ENCODE results near the gene GRB2. TPM values are rescaled to one million over a fixed set of nuclear protein-coding genes. Genes with fewer than 3 reads are reported as not detected.
"Not testable (repeated sequence)": the region's sequence is repeated elsewhere in the genome, so short reads cannot be mapped to it uniquely, and the experiment has no call there.

GRB2 gene
- total RNA-seq, 1 donor from 2014 or later, result 84.8 TPM

DNA sequence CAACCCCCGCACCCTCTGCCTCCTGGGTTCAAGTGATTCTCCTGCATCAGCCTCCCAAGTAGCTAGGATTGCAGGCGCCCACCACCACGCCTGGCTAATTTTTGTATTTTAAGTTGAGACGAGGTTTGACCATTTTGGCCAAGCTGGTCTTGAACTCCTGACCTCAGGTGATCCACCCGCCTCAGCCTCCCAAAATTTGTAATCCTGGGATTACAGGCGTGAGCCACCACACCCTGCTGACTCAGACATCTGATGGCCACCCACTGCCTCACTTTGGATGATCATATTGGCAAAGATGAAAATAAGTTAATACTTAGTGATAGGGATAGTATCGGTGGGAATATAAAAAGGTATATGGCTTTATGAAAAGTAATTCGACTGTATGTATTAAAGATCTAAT lies 55.9 kb downstream of the GRB2 start:
- H3K27me3 Mint-ChIP-seq, result no peaks in the 10 kb centered on the region
- TF ChIP-seq, protein P1, sequence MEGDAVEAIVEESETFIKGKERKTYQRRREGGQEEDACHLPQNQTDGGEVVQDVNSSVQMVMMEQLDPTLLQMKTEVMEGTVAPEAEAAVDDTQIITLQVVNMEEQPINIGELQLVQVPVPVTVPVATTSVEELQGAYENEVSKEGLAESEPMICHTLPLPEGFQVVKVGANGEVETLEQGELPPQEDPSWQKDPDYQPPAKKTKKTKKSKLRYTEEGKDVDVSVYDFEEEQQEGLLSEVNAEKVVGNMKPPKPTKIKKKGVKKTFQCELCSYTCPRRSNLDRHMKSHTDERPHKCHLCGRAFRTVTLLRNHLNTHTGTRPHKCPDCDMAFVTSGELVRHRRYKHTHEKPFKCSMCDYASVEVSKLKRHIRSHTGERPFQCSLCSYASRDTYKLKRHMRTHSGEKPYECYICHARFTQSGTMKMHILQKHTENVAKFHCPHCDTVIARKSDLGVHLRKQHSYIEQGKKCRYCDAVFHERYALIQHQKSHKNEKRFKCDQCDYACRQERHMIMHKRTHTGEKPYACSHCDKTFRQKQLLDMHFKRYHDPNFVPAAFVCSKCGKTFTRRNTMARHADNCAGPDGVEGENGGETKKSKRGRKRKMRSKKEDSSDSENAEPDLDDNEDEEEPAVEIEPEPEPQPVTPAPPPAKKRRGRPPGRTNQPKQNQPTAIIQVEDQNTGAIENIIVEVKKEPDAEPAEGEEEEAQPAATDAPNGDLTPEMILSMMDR (IDR thresholded peaks at IDR 0.05; ENCODE audit: unreplicated experiment), result no peak
- H3K27ac Mint-ChIP-seq, result peak overlapping the region; percentile 98
- DNase-seq (ENCODE audit: low spot score, unreplicated experiment), result no peak
- H3K9me3 Mint-ChIP-seq (ENCODE audit: low read depth), result no peaks in the 10 kb centered on the region
- H3K4me3 Mint-ChIP-seq (ENCODE audit: low read depth), result no peak overlapping the region
- H3K36me3 Mint-ChIP-seq (ENCODE audit: insufficient read depth), result peaks cover 2% of the 10 kb centered on the region
- H3K4me1 Mint-ChIP-seq (ENCODE audit: low read depth), result peaks cover 59% of the 10 kb centered on the region

DNA sequence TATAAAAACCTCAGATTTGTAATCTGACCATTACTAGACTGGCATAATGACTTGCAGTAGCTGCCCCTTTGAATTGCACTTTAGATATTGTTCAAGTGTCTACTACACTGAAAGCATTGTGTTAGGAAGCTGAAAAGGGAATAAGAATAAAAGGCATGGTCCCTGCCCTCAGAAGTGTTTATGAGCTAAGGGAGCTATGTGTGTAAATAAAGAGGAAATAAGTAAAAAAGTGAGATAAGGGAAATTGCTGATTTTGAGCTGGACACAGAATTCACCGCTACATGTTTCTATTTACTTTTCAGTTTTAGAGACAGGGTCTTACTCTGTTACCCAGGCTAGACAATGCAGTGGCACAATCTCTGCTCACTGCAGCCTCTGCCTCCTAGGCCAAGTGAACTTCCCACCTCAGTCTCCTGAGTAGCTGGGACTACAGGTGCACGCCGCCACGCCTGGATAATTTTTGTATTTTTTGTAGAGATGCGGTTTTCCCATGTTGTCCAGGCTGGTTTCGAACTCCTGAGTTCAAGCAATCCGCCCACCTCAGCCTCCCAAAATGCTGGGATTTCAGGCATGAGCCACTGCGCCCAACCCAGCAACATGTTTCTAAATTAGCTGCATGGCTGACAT lies 57.0 kb downstream of the GRB2 start:
- TF ChIP-seq, protein P1 (IDR thresholded peaks at IDR 0.05; ENCODE audit: unreplicated experiment), result no peak
- Mint-ChIP-seq H3K9me3 (ENCODE audit: low read depth) (no peaks in the 10 kb centered on the region), H3K27me3 (no peaks in the 10 kb centered on the region), H3K4me1 (ENCODE audit: low read depth) (peaks cover 62% of the 10 kb centered on the region), H3K4me3 (ENCODE audit: low read depth) (no peak overlapping the region), H3K27ac (peak overlapping the region; percentile 73), H3K36me3 (ENCODE audit: insufficient read depth) (no peaks in the 10 kb centered on the region)
- no peak for DNase-seq (ENCODE audit: low spot score, unreplicated experiment)

DNA sequence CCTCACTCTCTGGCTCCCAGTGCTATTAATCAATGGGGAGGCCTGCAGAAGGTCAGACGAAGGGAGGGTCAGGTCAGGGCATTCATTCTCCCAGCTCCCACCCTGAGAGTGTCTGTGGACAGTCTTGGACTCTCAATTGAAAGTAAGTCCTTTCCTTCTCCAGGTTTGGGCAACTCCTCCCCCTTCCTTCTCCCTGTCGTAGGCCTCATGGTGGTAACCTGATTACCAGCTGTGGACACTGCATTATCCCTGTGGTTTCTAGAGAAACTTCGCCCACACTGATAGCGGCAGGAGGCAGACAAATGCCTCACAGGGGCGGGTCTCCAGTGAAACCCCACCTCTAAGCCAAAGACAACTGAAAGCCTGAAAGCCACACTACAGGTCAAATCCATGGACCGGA lies 58.6 kb downstream of the GRB2 start:
- Mint-ChIP-seq H3K9me3 (ENCODE audit: low read depth) (no peaks in the 10 kb centered on the region), H3K4me3 (ENCODE audit: low read depth) (peak overlapping the region; percentile 32), H3K4me1 (ENCODE audit: low read depth) (peaks cover 57% of the 10 kb centered on the region), H3K27me3 (no peaks in the 10 kb centered on the region), H3K36me3 (ENCODE audit: insufficient read depth) (no peaks in the 10 kb centered on the region), H3K27ac (peak overlapping the region; percentile 95)
- DNase-seq (ENCODE audit: low spot score, unreplicated experiment), result no peak
- TF ChIP-seq, protein P1 (IDR thresholded peaks at IDR 0.05; ENCODE audit: unreplicated experiment), result no peak

DNA sequence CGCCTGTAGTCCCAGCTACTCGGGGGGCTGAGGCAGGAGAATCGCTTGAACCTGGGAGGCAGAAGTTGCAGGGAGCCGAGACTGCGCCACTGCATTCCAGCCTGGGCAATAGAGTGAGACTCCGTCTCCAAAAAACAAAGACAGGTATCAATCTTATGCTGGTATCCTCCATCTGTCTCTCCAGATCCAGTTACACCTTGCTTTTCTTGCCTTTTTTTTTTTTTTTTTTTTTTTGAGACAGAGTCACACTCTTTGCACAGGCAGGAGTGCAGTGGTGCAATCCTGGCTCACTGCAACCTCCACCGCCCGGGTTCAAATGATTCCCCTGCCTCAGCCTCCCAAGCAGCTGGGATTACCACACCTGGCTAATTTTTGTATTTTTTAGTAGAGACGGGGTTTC lies 59.1 kb downstream of the GRB2 start:
- Mint-ChIP-seq H3K4me1 (ENCODE audit: low read depth) (peaks cover 54% of the 10 kb centered on the region), H3K27ac (peak overlapping the region; percentile 95)
- H3K27me3 Mint-ChIP-seq; H3K9me3 Mint-ChIP-seq (ENCODE audit: low read depth); H3K36me3 Mint-ChIP-seq (ENCODE audit: insufficient read depth); H3K4me3 Mint-ChIP-seq (ENCODE audit: low read depth); DNase-seq (ENCODE audit: low spot score, unreplicated experiment): not testable (repeated sequence)

DNA sequence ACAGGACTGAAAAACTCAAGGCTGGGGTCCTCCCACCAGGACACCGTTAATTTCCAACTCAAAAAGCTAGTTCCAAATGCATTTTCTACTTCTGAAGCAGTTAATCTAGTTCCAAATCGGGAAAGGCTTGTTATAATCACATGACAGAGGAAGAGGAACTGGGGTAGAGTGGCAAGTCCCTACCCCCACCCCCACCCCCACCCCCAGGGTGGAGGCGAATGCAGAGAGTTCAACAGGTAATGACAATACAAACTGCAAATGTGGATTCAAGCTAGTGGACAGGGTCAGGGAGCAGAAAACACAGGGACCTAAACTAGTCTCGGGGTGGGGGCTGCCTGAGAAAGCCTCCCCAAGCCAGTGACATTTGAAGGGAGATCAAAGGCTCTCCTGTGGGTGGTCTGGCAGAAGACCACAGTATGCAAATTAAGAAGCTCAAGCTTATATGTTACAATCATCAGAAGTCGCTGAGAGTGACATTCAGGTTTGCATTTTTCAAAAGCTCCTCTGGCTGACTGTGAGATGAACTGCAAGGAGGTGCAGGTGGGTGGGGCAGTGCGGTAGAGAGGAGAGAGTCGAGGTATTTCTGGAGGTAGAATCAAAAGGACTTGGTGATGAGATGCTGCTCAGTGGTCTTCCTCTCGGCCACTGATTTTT lies 59.8 kb downstream of the GRB2 start:
- no peak for DNase-seq (ENCODE audit: low spot score, unreplicated experiment)
- Mint-ChIP-seq H3K27ac (peak overlapping the region; percentile 87), H3K4me1 (ENCODE audit: low read depth) (peaks cover 49% of the 10 kb centered on the region), H3K9me3 (ENCODE audit: low read depth) (no peaks in the 10 kb centered on the region), H3K27me3 (no peaks in the 10 kb centered on the region), H3K4me3 (ENCODE audit: low read depth) (no peak overlapping the region), H3K36me3 (ENCODE audit: insufficient read depth) (no peaks in the 10 kb centered on the region)
- TF ChIP-seq, protein P1 (IDR thresholded peaks at IDR 0.05; ENCODE audit: unreplicated experiment), result no peak

DNA sequence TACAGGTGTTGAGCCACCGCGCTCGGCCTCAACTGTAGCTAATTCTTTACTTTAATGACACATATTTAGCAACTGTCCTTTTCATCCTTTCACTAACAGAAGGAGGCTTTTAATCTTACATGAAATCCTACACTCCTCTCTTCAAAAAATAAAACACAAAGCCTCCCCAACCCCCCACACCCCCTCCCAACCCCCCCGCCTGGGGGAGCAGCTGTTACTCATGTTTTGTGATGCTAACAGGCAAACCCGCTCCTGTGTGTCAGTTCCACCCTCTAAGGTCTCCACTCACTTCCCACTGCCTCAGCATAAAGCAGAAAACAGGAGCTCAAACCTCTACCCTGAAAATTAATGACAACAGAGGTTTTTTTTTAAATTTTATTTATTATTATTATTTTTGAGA lies 60.8 kb downstream of the GRB2 start:
- TF ChIP-seq, protein P1 (IDR thresholded peaks at IDR 0.05; ENCODE audit: unreplicated experiment), result no peak
- Mint-ChIP-seq H3K4me3 (ENCODE audit: low read depth) (no peak overlapping the region), H3K36me3 (ENCODE audit: insufficient read depth) (peaks cover 2% of the 10 kb centered on the region), H3K27me3 (no peaks in the 10 kb centered on the region), H3K4me1 (ENCODE audit: low read depth) (peaks cover 43% of the 10 kb centered on the region), H3K27ac (no peak overlapping the region), H3K9me3 (ENCODE audit: low read depth) (no peaks in the 10 kb centered on the region)
- no peak for DNase-seq (ENCODE audit: low spot score, unreplicated experiment)

Measured in progenitor cell of endocrine pancreas (in vitro differentiated cells).